Measurements from ENCODE around the gene NKG7.
A peak's percentile ranks its signal among the peaks of the same experiment; 100 is the strongest.

The NKG7 gene

DNA sequence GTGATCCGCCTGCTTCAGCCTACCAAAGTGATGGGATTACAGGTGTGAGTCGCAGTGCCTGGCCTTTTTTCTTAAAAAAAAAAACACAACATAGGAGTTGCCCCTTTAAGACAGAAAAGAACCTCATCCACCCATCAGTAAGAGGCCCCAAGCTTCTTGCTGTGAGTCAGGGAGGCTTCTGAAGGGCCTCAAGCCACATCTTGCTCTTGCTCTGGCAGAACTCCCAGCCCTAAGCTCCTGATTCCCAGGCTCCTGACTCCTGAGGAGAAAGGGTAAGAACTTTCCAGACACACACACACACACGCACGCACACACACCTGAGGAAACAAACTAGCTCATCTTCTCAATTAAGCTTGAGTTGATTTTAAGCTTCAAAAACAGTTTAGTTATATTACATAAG is 13.2 kb downstream of the NKG7 start:
- TF ChIP-seq CTCF (IDR thresholded peaks at IDR 0.05; ENCODE audit: low read depth, low read length), result no peak
- DNase-seq (ENCODE audit: low read depth in 2 of 2), result peak; percentile 85 to 93
- H3K4me3 ChIP-seq (replicated peaks in 1 of 2; ENCODE audit: low read depth in 2 of 2, low read length in 2 of 2), result no peak overlapping the region

DNA sequence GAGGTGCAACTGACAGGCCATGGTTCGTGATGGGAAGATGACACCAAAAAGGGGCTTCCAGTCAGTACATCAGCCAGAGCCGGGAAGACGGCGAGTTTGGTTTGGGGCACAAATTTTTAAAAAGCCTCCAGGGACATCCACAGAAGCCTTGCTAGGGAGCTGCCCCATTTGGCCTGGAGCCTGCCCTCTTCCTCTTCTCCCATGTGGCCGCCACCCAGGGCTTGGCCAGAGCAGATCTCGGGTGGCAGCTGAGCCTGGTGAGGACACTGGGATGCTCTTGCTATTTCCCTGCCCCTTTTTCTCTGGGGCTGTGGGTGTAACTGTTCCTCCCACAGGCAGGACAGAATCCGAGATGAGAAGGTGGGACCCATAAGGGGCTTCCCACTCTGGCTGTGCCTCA is 14.5 kb downstream of the NKG7 start:
- TF ChIP-seq CTCF (IDR thresholded peaks at IDR 0.05; ENCODE audit: low read depth, low read length), result no peak
- no peak overlapping the region for H3K4me3 ChIP-seq (replicated peaks in 1 of 2; ENCODE audit: low read depth in 2 of 2, low read length in 2 of 2)
- DNase-seq (ENCODE audit: low read depth in 2 of 2), result no peak

DNA sequence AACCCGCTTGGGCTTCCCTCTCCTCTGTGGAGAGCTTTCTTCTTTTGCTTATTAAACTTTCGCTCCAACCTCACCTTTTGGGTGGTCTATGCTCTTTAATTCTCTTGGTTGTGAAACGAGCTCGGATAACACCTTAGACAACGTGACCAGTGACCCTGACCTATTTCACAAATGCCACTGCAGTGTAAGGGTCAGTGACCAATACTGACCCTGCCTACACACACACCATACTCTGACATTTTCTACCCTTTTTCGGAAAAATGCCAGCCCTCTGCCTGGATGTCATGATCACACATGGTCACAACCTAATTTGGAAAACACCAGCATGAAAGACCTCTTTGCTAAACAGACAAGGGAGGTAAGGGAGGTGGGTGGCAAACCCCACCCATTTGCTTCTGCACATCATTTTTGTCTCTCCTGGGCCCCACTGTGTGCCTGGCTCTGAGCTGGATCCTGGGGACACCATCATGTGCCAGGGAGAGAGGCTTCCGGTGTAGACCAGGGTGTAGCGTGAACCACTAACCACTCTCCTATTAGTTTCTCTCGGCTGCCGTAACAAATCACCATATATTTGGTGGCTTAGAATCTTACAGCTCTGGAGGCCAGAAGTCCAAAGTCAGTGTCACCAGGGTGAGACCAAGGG is 16.2 kb downstream of the NKG7 start:
- DNase-seq (ENCODE audit: low read depth in 2 of 2), result no peak
- no peak for TF ChIP-seq CTCF (IDR thresholded peaks at IDR 0.05; ENCODE audit: low read depth, low read length)
- no peak overlapping the region for H3K4me3 ChIP-seq (replicated peaks in 1 of 2; ENCODE audit: low read depth in 2 of 2, low read length in 2 of 2)

- DNase-seq (ENCODE audit: low read depth in 2 of 2), result peak in 1 of 2 donors; percentile 61
- no peak for TF ChIP-seq CTCF (IDR thresholded peaks at IDR 0.05; ENCODE audit: low read depth, low read length)
- no peak overlapping the region for H3K4me3 ChIP-seq (replicated peaks in 1 of 2; ENCODE audit: low read depth in 2 of 2, low read length in 2 of 2)
Observed at GRCh38 chr19:51354742-51355148, 17.7 kb downstream of the NKG7 start.

GRCh38 chr19:51354103-51354741 is 18.2 kb downstream of the NKG7 start:
- no peak for TF ChIP-seq CTCF (IDR thresholded peaks at IDR 0.05; ENCODE audit: low read depth, low read length)
- DNase-seq (ENCODE audit: low read depth in 2 of 2), result no peak
- H3K4me3 ChIP-seq (replicated peaks in 1 of 2; ENCODE audit: low read depth in 2 of 2, low read length in 2 of 2), result no peak overlapping the region

GRCh38 chr19:51352783-51353360 is 19.6 kb downstream of the NKG7 start:
- no peak overlapping the region for H3K4me3 ChIP-seq (replicated peaks in 1 of 2; ENCODE audit: low read depth in 2 of 2, low read length in 2 of 2)
- DNase-seq (ENCODE audit: low read depth in 2 of 2), result no peak
- no peak for TF ChIP-seq CTCF (IDR thresholded peaks at IDR 0.05; ENCODE audit: low read depth, low read length)

Measured in cardiac fibroblast (primary cell).